DOHH2 (cell line): Measurements from ENCODE around the gene P2RY6.

ENCODE experiments used
- EZH2phosphoT487 ChIP-seq: fragments of 200-600 bp; sonication (generic); IDR thresholded peaks from 2 replicates; pipeline ENCODE4 v1.6.1; 2017; ENCODE audit warnings: borderline replicate concordance, mild to moderate bottlenecking, antibody characterized with exemption, low read length, moderate library complexity, mixed read lengths
- TF ChIP-seq, protein P1 (sequence below): fragments of 200-600 bp; sonication (generic); IDR thresholded peaks from one replicate; pipeline ENCODE4 v1.5.1; 2014; ENCODE audit warnings: antibody characterized with exemption, mild to moderate bottlenecking, low read depth, low read length; ENCODE audit not compliant: poor library complexity, severe bottlenecking

- TF ChIP-seq, protein P1, sequence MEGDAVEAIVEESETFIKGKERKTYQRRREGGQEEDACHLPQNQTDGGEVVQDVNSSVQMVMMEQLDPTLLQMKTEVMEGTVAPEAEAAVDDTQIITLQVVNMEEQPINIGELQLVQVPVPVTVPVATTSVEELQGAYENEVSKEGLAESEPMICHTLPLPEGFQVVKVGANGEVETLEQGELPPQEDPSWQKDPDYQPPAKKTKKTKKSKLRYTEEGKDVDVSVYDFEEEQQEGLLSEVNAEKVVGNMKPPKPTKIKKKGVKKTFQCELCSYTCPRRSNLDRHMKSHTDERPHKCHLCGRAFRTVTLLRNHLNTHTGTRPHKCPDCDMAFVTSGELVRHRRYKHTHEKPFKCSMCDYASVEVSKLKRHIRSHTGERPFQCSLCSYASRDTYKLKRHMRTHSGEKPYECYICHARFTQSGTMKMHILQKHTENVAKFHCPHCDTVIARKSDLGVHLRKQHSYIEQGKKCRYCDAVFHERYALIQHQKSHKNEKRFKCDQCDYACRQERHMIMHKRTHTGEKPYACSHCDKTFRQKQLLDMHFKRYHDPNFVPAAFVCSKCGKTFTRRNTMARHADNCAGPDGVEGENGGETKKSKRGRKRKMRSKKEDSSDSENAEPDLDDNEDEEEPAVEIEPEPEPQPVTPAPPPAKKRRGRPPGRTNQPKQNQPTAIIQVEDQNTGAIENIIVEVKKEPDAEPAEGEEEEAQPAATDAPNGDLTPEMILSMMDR, result no peak
- no peak for TF ChIP-seq EZH2phosphoT487
Observed at GRCh38 chr11:73275381-73275750, 3.2 kb downstream of the P2RY6 start.
